BJ (cell line): Measurements from ENCODE around the gene SPPL2B. TPM values are rescaled to one million over a fixed set of nuclear protein-coding genes. Genes with fewer than 3 reads are reported as not detected.

Experiments
- CTCF ChIA-PET: fragments of 350-600 bp; formaldehyde crosslinking; extraction: SDS; loops from one replicate; lab custom pipeline; 2021; ENCODE audit warnings: antibody characterized with exemption, inconsistent platforms; lab: Yijun Ruan, JAX
- POLR2A ChIA-PET: fragments of 300-600 bp; sonication (Branson Sonifier 250); formaldehyde crosslinking; extraction: SDS; loops from one replicate; lab custom pipeline; 2021; ENCODE audit warnings: antibody characterized with exemption; lab: Charles Lee
- DNase-seq: peaks from one replicate; pipeline ENCODE4 v3.0.0-alpha.2; 2011; ENCODE audit warnings: low read depth
- H3K27me3 ChIP-seq: 2 replicates; pipeline ENCODE4 v1.6.0; 2011; ENCODE audit warnings: low read length; ENCODE audit not compliant: control insufficient read depth, insufficient read depth
- H3K36me3 ChIP-seq: 2 replicates; pipeline ENCODE4 v1.5.1; 2011; ENCODE audit warnings: low read length; ENCODE audit not compliant: control insufficient read depth, insufficient read depth
- H3K4me3 ChIP-seq: 2 replicates; pipeline ENCODE4 v1.5.1; 2011; ENCODE audit warnings: low read depth, mild to moderate bottlenecking, control low read depth, low read length
- polyA plus RNA-seq: library from polyadenylated mRNA; depleted of rRNA; stranded (reverse); fragments of >200 nt; gene quantifications from 2 replicates; pipeline ENCODE4 v1.2.3, GENCODE V29; 2011
- TF ChIP-seq, protein P1 (sequence below): IDR thresholded peaks from 2 replicates; pipeline ENCODE4 v1.5.1; 2011; ENCODE audit warnings: low read depth, mild to moderate bottlenecking, control low read depth, inconsistent platforms, low read length, moderate library complexity; ENCODE audit not compliant: insufficient read depth

The SPPL2B gene
- polyA plus RNA-seq, 1 experiment, result 24.9 TPM

DNA sequence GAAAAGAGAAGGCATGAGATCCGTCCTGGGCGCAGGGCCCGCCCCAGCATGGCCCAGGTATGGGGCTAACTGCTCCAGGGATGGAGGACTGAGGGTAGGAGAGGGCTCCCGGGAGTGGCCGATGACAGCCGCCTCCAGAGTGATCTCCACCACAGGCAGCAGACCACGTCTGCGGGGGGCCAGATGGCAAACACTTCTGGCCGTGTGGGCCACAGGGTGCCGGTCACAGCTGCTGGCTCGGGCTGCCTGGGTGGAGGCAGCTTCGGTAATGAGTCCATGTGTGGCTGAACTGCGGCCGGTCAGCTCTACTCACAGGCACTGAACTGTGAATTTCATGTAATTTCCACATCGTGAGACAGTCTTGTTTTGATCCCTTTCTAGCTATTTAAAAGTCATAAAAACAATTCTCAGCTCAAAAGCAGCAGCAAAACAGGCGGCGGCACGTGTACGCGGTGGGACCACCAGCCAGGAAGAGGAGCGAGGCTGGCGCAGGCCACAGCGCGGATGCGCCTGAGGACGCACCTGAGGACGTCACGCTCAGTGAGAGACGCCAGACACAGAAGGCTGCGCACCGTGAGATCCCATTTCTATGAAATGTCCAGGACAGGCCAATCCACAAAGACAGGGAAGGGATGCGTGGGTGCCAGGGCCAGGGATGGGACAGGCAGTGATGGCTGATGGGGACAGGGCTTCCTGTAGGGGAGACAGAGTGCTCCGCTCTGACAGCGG is 4.1 kb upstream of the SPPL2B start:
- H3K4me3 ChIP-seq, result no peak overlapping the region
- no peak for DNase-seq
- TF ChIP-seq, protein P1, sequence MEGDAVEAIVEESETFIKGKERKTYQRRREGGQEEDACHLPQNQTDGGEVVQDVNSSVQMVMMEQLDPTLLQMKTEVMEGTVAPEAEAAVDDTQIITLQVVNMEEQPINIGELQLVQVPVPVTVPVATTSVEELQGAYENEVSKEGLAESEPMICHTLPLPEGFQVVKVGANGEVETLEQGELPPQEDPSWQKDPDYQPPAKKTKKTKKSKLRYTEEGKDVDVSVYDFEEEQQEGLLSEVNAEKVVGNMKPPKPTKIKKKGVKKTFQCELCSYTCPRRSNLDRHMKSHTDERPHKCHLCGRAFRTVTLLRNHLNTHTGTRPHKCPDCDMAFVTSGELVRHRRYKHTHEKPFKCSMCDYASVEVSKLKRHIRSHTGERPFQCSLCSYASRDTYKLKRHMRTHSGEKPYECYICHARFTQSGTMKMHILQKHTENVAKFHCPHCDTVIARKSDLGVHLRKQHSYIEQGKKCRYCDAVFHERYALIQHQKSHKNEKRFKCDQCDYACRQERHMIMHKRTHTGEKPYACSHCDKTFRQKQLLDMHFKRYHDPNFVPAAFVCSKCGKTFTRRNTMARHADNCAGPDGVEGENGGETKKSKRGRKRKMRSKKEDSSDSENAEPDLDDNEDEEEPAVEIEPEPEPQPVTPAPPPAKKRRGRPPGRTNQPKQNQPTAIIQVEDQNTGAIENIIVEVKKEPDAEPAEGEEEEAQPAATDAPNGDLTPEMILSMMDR, result no peak
- ChIA-PET POLR2A (no interaction called here), CTCF (interaction anchor here (0.8 kb wide), 1 partner anchor 8 kb away, joined by 3 read pairs; no protein-coding TSS in a partner anchor)
- no peaks in the 10 kb centered on the region for H3K27me3 ChIP-seq
- peaks cover 14% of the 10 kb centered on the region for H3K36me3 ChIP-seq

- no peak for DNase-seq
- peaks cover 14% of the 10 kb centered on the region for H3K36me3 ChIP-seq
- ChIA-PET POLR2A (no interaction called here), CTCF (interaction anchor here (0.6 to 3.7 kb wide), 2 partner anchors 9 to 70 kb away, joined by 3 to 27 read pairs; no protein-coding TSS in a partner anchor)
- TF ChIP-seq, protein P1, result no peak
- no peak overlapping the region for H3K4me3 ChIP-seq
- H3K27me3 ChIP-seq, result no peaks in the 10 kb centered on the region
Measured at GRCh38 chr19:2325281-2326046, 3.0 kb upstream of the SPPL2B start.

DNA sequence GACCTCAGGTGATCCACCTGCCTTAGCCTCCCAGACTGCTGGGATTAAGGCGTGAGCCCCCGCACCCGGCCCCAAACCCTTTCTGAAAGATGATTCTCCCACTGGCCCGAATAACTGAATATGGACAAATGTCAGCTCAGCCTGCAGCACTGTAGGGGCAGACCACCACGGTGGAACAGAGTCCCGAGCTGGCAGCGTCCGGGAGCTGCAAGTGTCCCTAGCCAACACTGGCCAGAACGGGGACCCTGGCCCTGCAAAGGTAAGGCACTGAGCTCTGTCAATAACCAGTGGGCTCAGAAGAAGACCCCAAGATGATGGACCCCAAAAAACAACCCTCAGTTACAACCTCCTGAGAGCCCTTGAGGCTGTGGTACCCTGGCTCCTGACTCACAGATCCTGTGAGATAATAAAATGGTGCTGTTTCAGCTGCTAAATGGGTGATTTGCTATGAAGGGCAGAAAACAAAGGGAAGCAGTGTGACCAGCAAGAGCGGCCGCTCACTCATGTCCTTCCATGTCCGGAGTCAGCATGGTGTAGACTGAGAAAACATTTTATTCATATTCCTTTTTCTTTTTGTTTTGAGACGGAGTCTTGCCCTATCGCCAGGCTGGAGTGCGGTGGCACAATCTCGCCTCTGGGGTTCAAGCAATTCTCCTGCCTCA is 1.7 kb upstream of the SPPL2B start:
- POLR2A ChIA-PET, result no interaction called here
- H3K36me3 ChIP-seq, result peaks cover 14% of the 10 kb centered on the region
- no peaks in the 10 kb centered on the region for H3K27me3 ChIP-seq
- CTCF ChIA-PET, result interaction anchor here (1.2 to 3.7 kb wide), 3 partner anchors 10 to 52 kb away, joined by 3 to 27 read pairs (median 3); no protein-coding TSS in a partner anchor
- DNase-seq, result no peak
- TF ChIP-seq, protein P1, result no peak
- H3K4me3 ChIP-seq, result no peak overlapping the region

DNA sequence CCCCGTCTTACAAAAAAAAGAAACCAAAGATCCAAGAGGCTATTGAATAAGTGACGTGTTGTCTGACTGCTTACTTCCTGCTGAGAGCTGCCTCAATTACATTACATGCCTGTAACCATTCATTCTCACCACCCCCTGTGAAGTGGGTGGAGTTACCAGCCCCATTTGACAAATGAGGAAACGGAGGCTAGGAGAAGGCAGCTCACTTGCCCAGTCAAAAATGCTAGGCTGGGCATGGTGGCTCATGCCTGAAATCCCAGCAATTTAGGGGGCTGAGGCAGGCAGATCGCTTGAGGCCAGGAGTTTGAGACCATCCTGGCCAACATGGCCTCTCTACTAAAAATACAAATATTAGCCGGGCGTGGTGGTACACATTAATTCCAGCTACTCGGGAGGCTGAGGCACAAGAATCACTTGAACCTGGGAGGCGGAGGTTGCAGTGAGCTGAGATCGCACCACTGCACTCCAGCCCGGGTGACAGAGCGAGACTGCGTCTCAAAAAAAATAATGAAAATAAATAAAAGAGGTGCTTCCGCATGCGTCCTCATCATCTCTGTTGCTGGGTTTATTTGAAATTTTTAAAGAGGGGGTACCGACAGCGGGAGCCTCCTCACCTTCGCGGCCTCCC is 597 bp upstream of the SPPL2B start:
- peak; percentile 45 for DNase-seq
- TF ChIP-seq, protein P1, result no peak
- ChIA-PET CTCF (interaction anchor here (0.6 to 3.7 kb wide), 8 partner anchors 9 to 291 kb away, joined by 3 to 27 read pairs (median 3); no protein-coding TSS in a partner anchor), POLR2A (interaction anchor here (0.6 to 0.7 kb wide), 2 partner anchors 12 to 291 kb away, joined by 3 to 4 read pairs; no protein-coding TSS in a partner anchor)
- Histone ChIP-seq H3K27me3 (no peaks in the 10 kb centered on the region), H3K36me3 (peaks cover 12% of the 10 kb centered on the region), H3K4me3 (peak overlapping the region; percentile 95)
